H9 (cell line): ENCODE results near the gene VILL. TPM values are rescaled to one million over a fixed set of nuclear protein-coding genes. Genes with fewer than 3 reads are reported as not detected.
A peak's percentile ranks its signal among the peaks of the same experiment; 100 is the strongest.

ENCODE experiments used
- DNase-seq: peaks from one replicate; pipeline ENCODE4 v3.0.0-alpha.2; 2017
- H2AFZ ChIP-seq: one replicate; pipeline ENCODE4 v1.6.1; 2013; ENCODE audit warnings: mild to moderate bottlenecking, low read length, control low read depth, moderate library complexity
- H2AK5ac ChIP-seq: 2 replicates; pipeline ENCODE4 v1.6.1; 2013; ENCODE audit warnings: low read length, control low read depth, mixed read lengths; ENCODE audit not compliant: insufficient read length
- H2BK120ac ChIP-seq: one replicate; pipeline ENCODE4 v1.6.1; 2013; ENCODE audit warnings: low read depth, mild to moderate bottlenecking, low read length, control low read depth, inconsistent platforms; ENCODE audit not compliant: poor library complexity, severe bottlenecking
- H2BK12ac ChIP-seq: 2 replicates; pipeline ENCODE4 v1.6.1; 2013; ENCODE audit warnings: low read length, control low read depth, mixed read lengths, low read depth; ENCODE audit not compliant: insufficient read length
- H2BK15ac ChIP-seq: 2 replicates; pipeline ENCODE4 v1.6.1; 2013; ENCODE audit warnings: low read depth, low read length, control low read depth
- H2BK20ac ChIP-seq: one replicate; pipeline ENCODE4 v1.6.1; 2013; ENCODE audit warnings: low read depth, mild to moderate bottlenecking, low read length, control low read depth, inconsistent platforms; ENCODE audit not compliant: poor library complexity, severe bottlenecking
- H2BK5ac ChIP-seq: 2 replicates; pipeline ENCODE4 v1.6.1; 2013; ENCODE audit warnings: low read length, control low read depth, mixed read lengths; ENCODE audit not compliant: insufficient read length
- H3K14ac ChIP-seq: 2 replicates; pipeline ENCODE4 v1.6.1; 2013; ENCODE audit warnings: low read length, control low read depth; ENCODE audit not compliant: insufficient read depth
- H3K18ac ChIP-seq: 2 replicates; pipeline ENCODE4 v1.6.1; 2013; ENCODE audit warnings: low read depth, mild to moderate bottlenecking, mixed read lengths, low read length, control low read depth; ENCODE audit not compliant: insufficient read length
- H3K23ac ChIP-seq: 2 replicates; pipeline ENCODE4 v1.6.1; 2013; ENCODE audit warnings: low read length, control low read depth, mixed read lengths, low read depth; ENCODE audit not compliant: insufficient read length
- H3K23me2 ChIP-seq: 2 replicates; pipeline ENCODE4 v1.6.1; 2013; ENCODE audit warnings: low read depth, mild to moderate bottlenecking, mixed read lengths, low read length, control low read depth; ENCODE audit not compliant: insufficient read length, poor library complexity, severe bottlenecking
- H3K27ac ChIP-seq: 2 replicates; pipeline ENCODE4 v1.5.1; 2013; ENCODE audit warnings: low read length, control low read depth, mixed read lengths, low read depth; ENCODE audit not compliant: insufficient read length
- H3K27me3 ChIP-seq: 2 replicates; pipeline ENCODE4 v1.6.1; 2013; ENCODE audit warnings: low read length, control low read depth, inconsistent platforms; ENCODE audit not compliant: insufficient read depth
- H3K4ac ChIP-seq: 2 replicates; pipeline ENCODE4 v1.6.1; 2013; ENCODE audit warnings: low read depth, mild to moderate bottlenecking, control low read depth, inconsistent platforms, low read length, moderate library complexity
- H3K4me1 ChIP-seq: 2 replicates; pipeline ENCODE4 v1.6.1; 2013; ENCODE audit warnings: low read length, control low read depth, inconsistent platforms; ENCODE audit not compliant: insufficient read depth
- H3K4me2 ChIP-seq: 2 replicates; pipeline ENCODE4 v1.6.1; 2013; ENCODE audit warnings: low read length, control low read depth, mixed read lengths; ENCODE audit not compliant: insufficient read length, insufficient read depth
- H3K56ac ChIP-seq: 2 replicates; pipeline ENCODE4 v1.6.1; 2013; ENCODE audit warnings: low read depth, mild to moderate bottlenecking, mixed read lengths, low read length, control low read depth; ENCODE audit not compliant: insufficient read length
- H3K79me1 ChIP-seq: 2 replicates; pipeline ENCODE4 v1.6.1; 2013; ENCODE audit warnings: low read depth, mild to moderate bottlenecking, moderate library complexity, low read length, control low read depth, inconsistent platforms; ENCODE audit not compliant: insufficient read depth, poor library complexity, severe bottlenecking
- H3K79me2 ChIP-seq: 2 replicates; pipeline ENCODE4 v1.6.1; 2013; ENCODE audit warnings: low read length, control low read depth, inconsistent platforms; ENCODE audit not compliant: insufficient read depth
- H3K9ac ChIP-seq: 2 replicates; pipeline ENCODE4 v1.6.1; 2013; ENCODE audit warnings: low read length, control low read depth, mixed read lengths; ENCODE audit not compliant: insufficient read length; ENCODE audit errors: extremely low read depth
- H3K9me3 ChIP-seq: one replicate; pipeline ENCODE4 v1.6.1; 2013; ENCODE audit warnings: low read depth, low read length, inconsistent platforms; ENCODE audit not compliant: control insufficient read depth
- H3T11ph ChIP-seq: one replicate; pipeline ENCODE4 v1.6.1; 2013; ENCODE audit warnings: mild to moderate bottlenecking, low read length, control low read depth, inconsistent platforms
- H4K20me1 ChIP-seq: one replicate; pipeline ENCODE4 v1.6.1; 2013; ENCODE audit not compliant: control insufficient read depth, insufficient read length, insufficient read depth
- H4K5ac ChIP-seq: 2 replicates; pipeline ENCODE4 v1.6.1; 2013; ENCODE audit warnings: low read depth, mild to moderate bottlenecking, mixed read lengths, low read length, control low read depth; ENCODE audit not compliant: insufficient read length
- H4K8ac ChIP-seq: replicated peaks from 2 replicates; pipeline ENCODE4 v1.6.1; 2013; ENCODE audit warnings: low read length, control low read depth, mixed read lengths, low read depth; ENCODE audit not compliant: insufficient read length
- H4K91ac ChIP-seq: 2 replicates; pipeline ENCODE4 v1.6.1; 2013; ENCODE audit warnings: low read depth, mild to moderate bottlenecking, moderate library complexity, mixed read lengths, low read length, control low read depth; ENCODE audit not compliant: insufficient read length
- H3K27ac Mint-ChIP-seq, 3 experiments: 2 replicates in 2 of 3; 3 replicates in 1 of 3; pipeline ENCODE4 v1.8.0; 2020 to 2021; ENCODE audit warnings: mixed read lengths in 3 of 3, mild to moderate bottlenecking in 1 of 3, moderate library complexity in 1 of 3
- H3K27me3 Mint-ChIP-seq: 2 replicates; pipeline ENCODE4 v1.8.0; 2021; ENCODE audit warnings: low read depth, mild to moderate bottlenecking, moderate library complexity, mixed read lengths
- H3K36me3 Mint-ChIP-seq, 3 experiments: 2 replicates in 2 of 3; 3 replicates in 1 of 3; pipeline ENCODE4 v1.8.0; 2020 to 2021; ENCODE audit warnings: low read depth in 3 of 3, mixed read lengths in 3 of 3; ENCODE audit not compliant: insufficient read depth in 1 of 3
- H3K4me1 Mint-ChIP-seq, 2 experiments: 2 replicates each; pipeline ENCODE4 v1.8.0; 2020; ENCODE audit warnings: mixed read lengths in 2 of 2
- H3K4me3 Mint-ChIP-seq, 2 experiments: 2 replicates in 1 of 2; 3 replicates in 1 of 2; pipeline ENCODE4 v1.8.0; 2020 to 2021; ENCODE audit warnings: mild to moderate bottlenecking in 2 of 2, mixed read lengths in 2 of 2, moderate library complexity in 1 of 2
- H3K9me3 Mint-ChIP-seq, 2 experiments: 2 replicates in 1 of 2; 3 replicates in 1 of 2; pipeline ENCODE4 v1.8.0; 2020; ENCODE audit warnings: mild to moderate bottlenecking in 2 of 2, mixed read lengths in 2 of 2, moderate library complexity in 1 of 2
- CTCF ChIP-seq: fragments of 200-600 bp; sonication (generic); conservative IDR thresholded peaks from 3 replicates; pipeline ENCODE4 v1.8.0; 2021; ENCODE audit warnings: antibody characterized with exemption, mild to moderate bottlenecking
- WGBS: extraction: QIAGEN DNeasy Blood & Tissue Kit; methylation state at CpG from one replicate; pipeline ENCODE4 v1.1.7; 2013; ENCODE audit warnings: missing lambda C conversion rate, low lambda C conversion rate, mixed read lengths; ENCODE audit not compliant: insufficient read length; ENCODE audit errors: extremely low coverage; 5-methylcytosine and 5-hydroxymethylcytosine counted together
- total RNA-seq: library from RNA; stranded (reverse); gene quantifications from 2 replicates; pipeline ENCODE4 v1.2.1, GENCODE V29; 2021

The VILL gene
- total RNA-seq, 1 experiment from 2014 or later = 3.2 TPM

- H2BK15ac ChIP-seq = no peak overlapping the region
- H3K4me1 ChIP-seq = no peaks in the 10 kb centered on the region
- Mint-ChIP-seq H3K4me3 (no peak overlapping the region), H3K27me3 (no peaks in the 10 kb centered on the region), H3K27ac (peak overlapping the region in 2 of 3 experiments; percentile 28 to 57; a peak in 1 of 7 replicates), H3K36me3 (peaks cover 0 to 17% (median 16%) of the 10 kb centered on the region in 3 experiments; a peak in 6 of 7 replicates), H3K9me3 (no peaks in the 10 kb centered on the region; a peak in 1 of 5 replicates), H3K4me1 (peaks cover 4 to 5% of the 10 kb centered on the region in 2 experiments; a peak in 1 of 4 replicates)
- H2BK12ac ChIP-seq = no peak overlapping the region
- H3K9ac ChIP-seq = no peak overlapping the region
- no peak overlapping the region for H2BK5ac ChIP-seq
- no peaks in the 10 kb centered on the region for H3K9me3 ChIP-seq
- H4K8ac ChIP-seq = no peak overlapping the region
- DNase-seq = no peak
- H2AK5ac ChIP-seq = no peak overlapping the region
- H3K79me2 ChIP-seq = no peaks in the 10 kb centered on the region
- H4K5ac ChIP-seq = no peak overlapping the region
- H4K20me1 ChIP-seq = no peaks in the 10 kb centered on the region
- no peaks in the 10 kb centered on the region for H3K79me1 ChIP-seq
- H3K4ac ChIP-seq = no peak overlapping the region
- H2BK20ac ChIP-seq = no peak overlapping the region
- no peak overlapping the region for H3K27ac ChIP-seq
- H2AFZ ChIP-seq = no peak overlapping the region
- no peaks in the 10 kb centered on the region for H3K27me3 ChIP-seq
- no peak overlapping the region for H4K91ac ChIP-seq
- TF ChIP-seq CTCF = no peak
- no CpG with 5 or more reads among the region's 16 CpGs for WGBS
- H2BK120ac ChIP-seq = no peak overlapping the region
- H3T11ph ChIP-seq = no peak overlapping the region
- no peaks in the 10 kb centered on the region for H3K23me2 ChIP-seq
- H3K18ac ChIP-seq = no peak overlapping the region
- no peak overlapping the region for H3K56ac ChIP-seq
- no peak overlapping the region for H3K4me2 ChIP-seq
- no peak overlapping the region; the same call in 1 of the 2 replicates for H3K14ac ChIP-seq
- no peak overlapping the region for H3K23ac ChIP-seq
These were observed 18.5 kb downstream of the VILL start for GRCh38 chr3:38008971-38009580.
